T-helper 2 cell treated with Interferon-gamma antibody and Interleukin-4, amounts not matched to agents 5 μg/mL and 100 μg/mL, for 36 hours (primary cell): ENCODE measurements around the gene AOPEP.

ENCODE experiments used
- DNase-seq: peaks from one replicate; pipeline ENCODE4 v3.0.0; 2021; ENCODE audit warnings: low spot score
- H3K27ac Mint-ChIP-seq: one replicate; pipeline ENCODE4 v1.8.0; 2021; ENCODE audit warnings: mild to moderate bottlenecking, mixed read lengths
- H3K27me3 Mint-ChIP-seq: one replicate; pipeline ENCODE4 v1.8.0; 2021; ENCODE audit warnings: low read depth, mixed read lengths
- H3K36me3 Mint-ChIP-seq: one replicate; pipeline ENCODE4 v1.8.0; 2021; ENCODE audit warnings: low read depth, mixed read lengths
- H3K4me1 Mint-ChIP-seq: one replicate; pipeline ENCODE4 v1.8.0; 2021; ENCODE audit warnings: low read depth, mixed read lengths
- H3K4me3 Mint-ChIP-seq: one replicate; pipeline ENCODE4 v1.8.0; 2022; ENCODE audit warnings: mild to moderate bottlenecking, moderate library complexity, mixed read lengths
- H3K9me3 Mint-ChIP-seq: one replicate; pipeline ENCODE4 v1.8.0; 2021; ENCODE audit warnings: mixed read lengths

AOPEP gene

GRCh38 chr9:94882966-94883641, 156.6 kb downstream of the AOPEP start:
- H3K9me3 Mint-ChIP-seq, result no peaks in the 10 kb centered on the region
- peaks cover 12% of the 10 kb centered on the region for H3K4me1 Mint-ChIP-seq
- no peaks in the 10 kb centered on the region for H3K36me3 Mint-ChIP-seq
- DNase-seq, result no peak
- no peak overlapping the region for H3K4me3 Mint-ChIP-seq
- no peak overlapping the region for H3K27ac Mint-ChIP-seq
- H3K27me3 Mint-ChIP-seq, result peaks cover 30% of the 10 kb centered on the region

GRCh38 chr9:94885854-94886447, 159.5 kb downstream of the AOPEP start:
- H3K4me1 Mint-ChIP-seq, result no peaks in the 10 kb centered on the region
- H3K27me3 Mint-ChIP-seq, result peaks cover 17% of the 10 kb centered on the region
- DNase-seq, result no peak
- no peak overlapping the region for H3K27ac Mint-ChIP-seq
- H3K36me3 Mint-ChIP-seq, result peaks cover 4% of the 10 kb centered on the region
- H3K4me3 Mint-ChIP-seq, result no peak overlapping the region
- peaks cover 8% of the 10 kb centered on the region for H3K9me3 Mint-ChIP-seq

GRCh38 chr9:94887721-94888120, 161.2 kb downstream of the AOPEP start:
- Mint-ChIP-seq H3K4me1 (no peaks in the 10 kb centered on the region), H3K36me3 (peaks cover 10% of the 10 kb centered on the region), H3K4me3 (no peak overlapping the region), H3K27me3 (peaks cover 10% of the 10 kb centered on the region), H3K9me3 (peaks cover 23% of the 10 kb centered on the region), H3K27ac (no peak overlapping the region)
- no peak for DNase-seq

- no peak overlapping the region for H3K27ac Mint-ChIP-seq
- DNase-seq, result no peak
- peaks cover 6% of the 10 kb centered on the region for H3K27me3 Mint-ChIP-seq
- no peaks in the 10 kb centered on the region for H3K4me1 Mint-ChIP-seq
- peaks cover 10% of the 10 kb centered on the region for H3K36me3 Mint-ChIP-seq
- peaks cover 23% of the 10 kb centered on the region for H3K9me3 Mint-ChIP-seq
- no peak overlapping the region for H3K4me3 Mint-ChIP-seq
Observed at GRCh38 chr9:94888775-94889174, 162.3 kb downstream of the AOPEP start.

GRCh38 chr9:94889628-94890027, 163.1 kb downstream of the AOPEP start:
- Mint-ChIP-seq H3K4me1 (peaks cover 5% of the 10 kb centered on the region), H3K9me3 (peaks cover 23% of the 10 kb centered on the region), H3K4me3 (no peak overlapping the region), H3K36me3 (peaks cover 10% of the 10 kb centered on the region), H3K27ac (no peak overlapping the region), H3K27me3 (peaks cover 6% of the 10 kb centered on the region)
- no peak for DNase-seq

- Mint-ChIP-seq H3K27me3 (peaks cover 6% of the 10 kb centered on the region), H3K27ac (no peak overlapping the region), H3K4me1 (peaks cover 8% of the 10 kb centered on the region), H3K4me3 (no peak overlapping the region), H3K9me3 (peaks cover 23% of the 10 kb centered on the region), H3K36me3 (peaks cover 10% of the 10 kb centered on the region)
- DNase-seq, result no peak
Observed at GRCh38 chr9:94891183-94891582, 164.7 kb downstream of the AOPEP start.

- Mint-ChIP-seq H3K27ac (no peak overlapping the region), H3K4me3 (no peak overlapping the region), H3K4me1 (peaks cover 9% of the 10 kb centered on the region), H3K27me3 (peaks cover 8% of the 10 kb centered on the region), H3K9me3 (peaks cover 23% of the 10 kb centered on the region), H3K36me3 (peaks cover 10% of the 10 kb centered on the region)
- DNase-seq, result no peak
Observed at GRCh38 chr9:94892675-94893074, 166.2 kb downstream of the AOPEP start.

GRCh38 chr9:94894094-94894699, 167.7 kb downstream of the AOPEP start:
- Mint-ChIP-seq H3K4me3 (no peak overlapping the region), H3K36me3 (peaks cover 10% of the 10 kb centered on the region), H3K4me1 (peaks cover 9% of the 10 kb centered on the region), H3K9me3 (peaks cover 23% of the 10 kb centered on the region), H3K27me3 (peaks cover 8% of the 10 kb centered on the region), H3K27ac (no peak overlapping the region)
- DNase-seq, result no peak

- Mint-ChIP-seq H3K27me3 (peaks cover 8% of the 10 kb centered on the region), H3K4me3 (no peak overlapping the region), H3K9me3 (peaks cover 18% of the 10 kb centered on the region), H3K36me3 (peaks cover 7% of the 10 kb centered on the region), H3K4me1 (peaks cover 15% of the 10 kb centered on the region), H3K27ac (no peak overlapping the region)
- DNase-seq, result no peak
Observed at GRCh38 chr9:94895668-94896067, 169.2 kb downstream of the AOPEP start.

GRCh38 chr9:94896512-94896911, 170.0 kb downstream of the AOPEP start:
- no peak for DNase-seq
- Mint-ChIP-seq H3K9me3 (peaks cover 10% of the 10 kb centered on the region), H3K27me3 (peaks cover 8% of the 10 kb centered on the region), H3K4me1 (peaks cover 18% of the 10 kb centered on the region), H3K4me3 (no peak overlapping the region), H3K36me3 (peaks cover 5% of the 10 kb centered on the region), H3K27ac (no peak overlapping the region)

GRCh38 chr9:94899464-94900221, 173.1 kb downstream of the AOPEP start:
- H3K27ac Mint-ChIP-seq, result no peak overlapping the region
- DNase-seq, result no peak
- peaks cover 4% of the 10 kb centered on the region for H3K27me3 Mint-ChIP-seq
- no peak overlapping the region for H3K4me3 Mint-ChIP-seq
- peaks cover 1% of the 10 kb centered on the region for H3K36me3 Mint-ChIP-seq
- no peaks in the 10 kb centered on the region for H3K9me3 Mint-ChIP-seq
- H3K4me1 Mint-ChIP-seq, result peaks cover 17% of the 10 kb centered on the region

- no peak overlapping the region for H3K4me3 Mint-ChIP-seq
- DNase-seq, result no peak
- no peak overlapping the region for H3K27ac Mint-ChIP-seq
- peaks cover 4% of the 10 kb centered on the region for H3K27me3 Mint-ChIP-seq
- no peaks in the 10 kb centered on the region for H3K9me3 Mint-ChIP-seq
- peaks cover 17% of the 10 kb centered on the region for H3K4me1 Mint-ChIP-seq
- H3K36me3 Mint-ChIP-seq, result peaks cover 1% of the 10 kb centered on the region
Observed at GRCh38 chr9:94900222-94901018, 173.9 kb downstream of the AOPEP start.

GRCh38 chr9:94901019-94901363, 174.5 kb downstream of the AOPEP start:
- DNase-seq, result no peak
- Mint-ChIP-seq H3K27ac (no peak overlapping the region), H3K4me3 (no peak overlapping the region), H3K9me3 (no peaks in the 10 kb centered on the region), H3K27me3 (peaks cover 4% of the 10 kb centered on the region), H3K4me1 (peaks cover 15% of the 10 kb centered on the region), H3K36me3 (peaks cover 1% of the 10 kb centered on the region)
